GM12864 (cell line): ENCODE data around the gene HS3ST5.
"Not testable (repeated sequence)": the region's sequence is repeated elsewhere in the genome, so short reads cannot be mapped to it uniquely, and the experiment has no call there.

ENCODE experiments used
- DNase-seq: peaks from one replicate; pipeline ENCODE4 v3.0.0-alpha.2; 2011; ENCODE audit warnings: low read depth
- H3K4me3 ChIP-seq: 2 replicates; pipeline ENCODE4 v1.5.1; 2011; ENCODE audit warnings: mild to moderate bottlenecking, low read depth, low read length, control low read depth
- TF ChIP-seq, protein P1 (sequence below): IDR thresholded peaks from 2 replicates; pipeline ENCODE4 v1.5.1; 2011; ENCODE audit warnings: low read depth, mild to moderate bottlenecking, moderate library complexity, low read length, control low read depth, inconsistent platforms; ENCODE audit errors: missing control alignments

HS3ST5 gene

GRCh38 chr6:114033606-114034005, 309.2 kb downstream of the HS3ST5 start:
- H3K4me3 ChIP-seq, result no peak overlapping the region
- DNase-seq, result no peak
- TF ChIP-seq, protein P1, sequence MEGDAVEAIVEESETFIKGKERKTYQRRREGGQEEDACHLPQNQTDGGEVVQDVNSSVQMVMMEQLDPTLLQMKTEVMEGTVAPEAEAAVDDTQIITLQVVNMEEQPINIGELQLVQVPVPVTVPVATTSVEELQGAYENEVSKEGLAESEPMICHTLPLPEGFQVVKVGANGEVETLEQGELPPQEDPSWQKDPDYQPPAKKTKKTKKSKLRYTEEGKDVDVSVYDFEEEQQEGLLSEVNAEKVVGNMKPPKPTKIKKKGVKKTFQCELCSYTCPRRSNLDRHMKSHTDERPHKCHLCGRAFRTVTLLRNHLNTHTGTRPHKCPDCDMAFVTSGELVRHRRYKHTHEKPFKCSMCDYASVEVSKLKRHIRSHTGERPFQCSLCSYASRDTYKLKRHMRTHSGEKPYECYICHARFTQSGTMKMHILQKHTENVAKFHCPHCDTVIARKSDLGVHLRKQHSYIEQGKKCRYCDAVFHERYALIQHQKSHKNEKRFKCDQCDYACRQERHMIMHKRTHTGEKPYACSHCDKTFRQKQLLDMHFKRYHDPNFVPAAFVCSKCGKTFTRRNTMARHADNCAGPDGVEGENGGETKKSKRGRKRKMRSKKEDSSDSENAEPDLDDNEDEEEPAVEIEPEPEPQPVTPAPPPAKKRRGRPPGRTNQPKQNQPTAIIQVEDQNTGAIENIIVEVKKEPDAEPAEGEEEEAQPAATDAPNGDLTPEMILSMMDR, result no peak

- H3K4me3 ChIP-seq, result no peak overlapping the region
- DNase-seq, result no peak
- TF ChIP-seq, protein P1, result no peak
Observed at GRCh38 chr6:114032721-114033120, 310.1 kb downstream of the HS3ST5 start.

GRCh38 chr6:114030767-114031166, 312.1 kb downstream of the HS3ST5 start:
- no peak overlapping the region for H3K4me3 ChIP-seq
- DNase-seq, result no peak
- TF ChIP-seq, protein P1, result no peak

DNA sequence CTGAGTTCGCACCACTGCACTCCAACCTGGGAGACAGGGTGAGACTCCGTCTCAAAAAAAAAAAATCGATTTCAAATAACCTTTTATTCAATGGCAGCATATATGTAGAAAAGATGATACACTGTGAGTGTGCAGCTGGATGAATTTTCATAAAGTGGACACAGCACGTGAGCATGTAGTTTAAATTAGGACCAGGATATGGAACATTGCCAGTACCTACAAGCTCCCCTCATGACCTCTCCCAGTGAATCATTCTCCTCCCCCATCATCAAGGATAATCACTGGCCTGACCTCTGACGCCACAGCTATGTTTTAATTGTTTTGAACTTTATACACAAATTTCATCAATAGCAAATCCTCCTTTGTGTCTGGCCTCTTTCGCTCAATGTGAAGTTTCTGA, 318.1 kb downstream of the HS3ST5 start:
- TF ChIP-seq, protein P1, result no peak
- no peak for DNase-seq
- no peak overlapping the region for H3K4me3 ChIP-seq

DNA sequence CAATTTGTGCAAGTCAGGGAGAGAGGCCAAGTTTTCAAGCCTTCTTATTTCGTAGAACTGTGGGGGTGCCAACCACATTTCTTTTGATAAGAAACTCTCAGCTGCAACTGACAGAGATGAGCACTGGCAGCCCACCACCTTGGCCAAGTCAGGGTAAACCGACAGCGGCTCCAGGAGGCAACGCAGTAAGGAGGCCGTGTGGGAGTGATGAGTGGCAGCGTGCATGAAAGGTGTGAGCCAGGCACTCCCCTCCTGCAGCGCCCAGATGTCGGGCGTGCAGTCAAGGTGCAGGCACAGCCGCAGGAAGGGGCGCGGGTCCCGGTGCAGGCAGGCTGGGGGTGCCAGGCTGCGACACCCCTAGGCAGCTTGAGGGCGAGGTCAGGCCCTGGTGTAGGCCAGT, 322.6 kb downstream of the HS3ST5 start:
- TF ChIP-seq, protein P1, result no peak
- no peak overlapping the region for H3K4me3 ChIP-seq
- no peak for DNase-seq

- DNase-seq, H3K4me3 ChIP-seq: not testable (repeated sequence)
Observed at GRCh38 chr6:114017146-114017545, 325.7 kb downstream of the HS3ST5 start.

GRCh38 chr6:114014106-114014505, 328.7 kb downstream of the HS3ST5 start:
- H3K4me3 ChIP-seq, DNase-seq: not testable (repeated sequence)

DNA sequence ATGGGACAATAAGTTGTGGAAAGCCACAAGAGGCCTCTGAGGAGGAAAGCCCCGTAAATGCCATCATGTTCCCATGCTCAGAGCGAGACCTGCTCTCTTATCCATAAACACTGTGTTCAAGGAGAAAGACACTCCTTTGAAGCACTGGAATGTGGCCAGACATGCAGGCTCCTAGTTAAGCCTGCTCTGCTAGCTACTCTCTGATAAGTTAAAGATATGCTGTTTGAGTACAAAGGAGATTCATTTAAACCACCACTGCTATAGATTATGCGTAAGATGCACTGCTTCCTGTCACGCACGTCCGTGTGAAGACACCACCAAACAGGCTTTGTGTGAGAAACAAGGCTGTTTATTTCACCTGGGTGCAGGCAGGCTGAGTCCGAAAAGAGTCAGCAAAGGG, 331.3 kb downstream of the HS3ST5 start:
- not testable (repeated sequence) for DNase-seq, H3K4me3 ChIP-seq

- DNase-seq, result no peak
- TF ChIP-seq, protein P1, result no peak
- H3K4me3 ChIP-seq, result no peak overlapping the region
Observed at GRCh38 chr6:114010540-114010939, 332.3 kb downstream of the HS3ST5 start.
